ENCODE data around the gene DBNL.
A peak's percentile ranks its signal among the peaks of the same experiment; 100 is the strongest.

Gene DBNL

DNA sequence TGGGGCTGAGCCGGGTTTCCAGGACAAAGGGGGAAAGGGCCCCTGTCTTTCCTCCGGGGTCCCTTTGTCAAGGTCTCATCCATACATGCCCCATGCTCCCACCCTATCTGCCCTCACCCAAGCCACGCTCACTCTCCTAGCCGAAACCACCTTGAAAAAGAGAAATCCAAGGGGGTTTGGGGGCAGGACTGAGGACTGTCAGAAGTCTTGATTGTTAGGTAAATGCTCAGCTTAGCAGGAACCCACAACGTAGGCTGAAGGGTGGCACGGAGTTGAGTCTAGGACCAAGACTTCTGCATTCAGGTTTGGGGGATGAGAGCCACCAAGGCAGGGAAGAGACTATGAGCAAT lies 21.6 kb downstream of the DBNL start:
- DNase-seq (ENCODE audit: insufficient read length, low spot score), result no peak
- no peak for FAIRE-seq
- TF ChIP-seq CTCF (IDR thresholded peaks at IDR 0.05; ENCODE audit: insufficient read depth, missing control alignments), result no peak

GRCh38 chr7:44066494-44067063 lies 22.1 kb downstream of the DBNL start:
- FAIRE-seq, result no peak
- TF ChIP-seq CTCF (IDR thresholded peaks at IDR 0.05; ENCODE audit: insufficient read depth, missing control alignments), result no peak
- no peak for DNase-seq (ENCODE audit: insufficient read length, low spot score)

DNA sequence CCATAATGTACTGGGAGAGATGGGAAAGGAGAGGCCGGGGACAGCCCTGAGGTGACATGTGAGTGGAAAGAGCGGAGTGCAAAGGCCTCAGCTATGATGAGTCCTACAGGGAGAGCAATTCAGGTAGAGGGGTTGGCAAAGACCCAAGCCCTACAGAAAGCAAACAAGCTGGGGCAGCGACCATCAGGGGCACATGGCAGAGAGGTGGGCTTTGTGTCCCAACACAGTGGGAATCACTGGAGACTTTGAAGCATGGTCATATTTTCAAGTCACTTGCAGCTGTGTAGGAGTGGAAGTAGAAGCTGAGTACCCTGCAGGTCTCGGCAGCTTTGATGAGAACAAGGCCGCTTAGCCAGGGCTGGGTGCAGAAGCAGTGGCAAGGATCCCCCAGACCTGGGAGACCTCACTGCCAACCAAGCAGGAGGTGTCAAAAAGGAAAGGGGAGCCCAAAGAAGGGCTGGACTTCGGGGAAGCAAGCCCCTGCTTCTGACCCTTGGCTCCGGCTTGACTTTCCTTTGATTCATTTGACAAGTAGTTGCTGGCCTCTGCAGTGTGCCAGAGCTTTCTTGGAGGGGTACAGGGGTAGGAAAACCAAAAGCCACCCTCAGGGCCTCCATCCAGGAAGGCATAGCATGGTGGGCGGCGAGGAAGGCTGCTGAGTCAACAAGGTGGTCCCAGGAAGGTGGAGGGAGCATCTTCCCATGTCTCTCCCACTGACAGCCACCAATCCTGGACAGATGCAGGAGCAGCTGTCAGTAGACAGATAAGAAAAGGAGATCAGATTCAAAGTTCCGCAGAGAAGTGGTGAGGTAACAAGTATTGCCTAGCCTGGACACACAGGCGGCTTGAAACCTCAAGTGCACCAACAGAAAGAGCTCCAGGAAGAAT lies 22.8 kb downstream of the DBNL start:
- no peak for TF ChIP-seq CTCF (IDR thresholded peaks at IDR 0.05; ENCODE audit: insufficient read depth, missing control alignments)
- DNase-seq (ENCODE audit: insufficient read length, low spot score), result no peak
- FAIRE-seq, result no peak

GRCh38 chr7:44068054-44068453 lies 23.6 kb downstream of the DBNL start:
- no peak for FAIRE-seq
- DNase-seq (ENCODE audit: insufficient read length, low spot score), result no peak
- no peak for TF ChIP-seq CTCF (IDR thresholded peaks at IDR 0.05; ENCODE audit: insufficient read depth, missing control alignments)

- DNase-seq (ENCODE audit: insufficient read length, low spot score) (no peak), FAIRE-seq (no peak)
- no peak for TF ChIP-seq CTCF (IDR thresholded peaks at IDR 0.05; ENCODE audit: insufficient read depth, missing control alignments)
Observed at GRCh38 chr7:44071726-44072363, 27.3 kb downstream of the DBNL start.

DNA sequence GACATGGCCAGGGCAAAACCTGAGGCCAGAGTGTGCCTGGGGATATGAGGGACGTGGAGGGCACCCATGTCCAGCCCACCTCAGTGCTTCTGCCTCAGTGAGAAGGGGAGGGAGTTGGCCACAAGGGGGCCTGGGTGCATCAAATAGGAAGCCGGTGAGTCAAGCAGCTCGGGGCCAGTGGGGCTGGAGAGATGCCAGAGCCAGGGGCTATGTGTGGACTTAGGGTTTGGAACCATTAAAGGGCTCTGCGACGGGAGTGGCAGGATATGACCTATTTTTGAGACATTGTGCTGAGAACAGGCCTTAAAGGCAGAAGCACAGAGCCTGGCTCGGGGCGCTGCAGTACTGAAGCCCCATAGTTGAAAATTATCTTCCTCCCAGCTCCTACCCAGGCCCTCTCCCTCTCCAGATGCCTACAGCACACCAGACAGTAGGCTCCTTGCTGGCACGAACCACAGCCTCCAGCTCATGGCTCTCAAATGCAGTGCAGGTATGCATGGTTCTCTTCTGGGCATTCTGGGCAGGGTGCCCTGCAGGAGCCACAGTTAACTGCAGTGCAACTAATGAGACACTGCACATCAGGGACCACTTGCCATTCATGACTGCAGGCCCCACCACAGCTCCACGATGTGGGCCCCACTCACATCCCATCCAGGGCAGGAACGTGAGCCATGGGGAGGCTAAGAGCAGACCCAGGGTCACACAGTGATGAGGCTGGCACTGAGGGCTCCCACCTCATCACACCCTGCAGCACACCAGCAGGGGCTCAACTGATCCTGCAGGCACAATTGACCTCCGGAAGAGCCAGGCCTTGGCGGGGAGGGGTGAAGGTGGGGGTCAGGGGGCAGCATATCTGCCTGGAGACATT lies 28.1 kb downstream of the DBNL start:
- TF ChIP-seq CTCF (IDR thresholded peaks at IDR 0.05; ENCODE audit: insufficient read depth, missing control alignments), result peak; percentile 50
- FAIRE-seq (no peak), DNase-seq (ENCODE audit: insufficient read length, low spot score) (peak; percentile 61)
